HFFc6 (cell line): ENCODE data around the gene SENP1. TPM values are rescaled to one million over a fixed set of nuclear protein-coding genes. Genes with fewer than 3 reads are reported as not detected.
"Not testable (repeated sequence)": the region's sequence is repeated elsewhere in the genome, so short reads cannot be mapped to it uniquely, and the experiment has no call there.

Experiments used
- DNase-seq: peaks from one replicate; pipeline ENCODE4 v3.0.0-alpha.2; 2018
- H3K27ac Mint-ChIP-seq: 2 replicates; pipeline ENCODE4 v1.8.0; 2020; ENCODE audit warnings: mild to moderate bottlenecking, mixed read lengths
- H3K27me3 Mint-ChIP-seq: 2 replicates; pipeline ENCODE4 v1.8.0; 2021; ENCODE audit warnings: mild to moderate bottlenecking, moderate library complexity, mixed read lengths; ENCODE audit not compliant: insufficient read depth
- H3K36me3 Mint-ChIP-seq: 2 replicates; pipeline ENCODE4 v1.8.0; 2021; ENCODE audit warnings: low read depth, mixed read lengths
- H3K4me1 Mint-ChIP-seq: 2 replicates; pipeline ENCODE4 v1.8.0; 2020; ENCODE audit warnings: low read depth, mixed read lengths
- H3K4me3 Mint-ChIP-seq: 2 replicates; pipeline ENCODE4 v1.8.0; 2020; ENCODE audit warnings: mild to moderate bottlenecking, moderate library complexity, mixed read lengths
- H3K9me3 Mint-ChIP-seq: 2 replicates; pipeline ENCODE4 v1.8.0; 2020; ENCODE audit warnings: mild to moderate bottlenecking, mixed read lengths
- CTCF ChIP-seq: fragments of 200-600 bp; sonication (generic); IDR thresholded peaks from 2 replicates; pipeline ENCODE4 v1.5.0; 2021; ENCODE audit warnings: antibody characterized with exemption, mild to moderate bottlenecking
- total RNA-seq, 6 experiments: library from RNA; stranded (reverse); fragmentation: NEBNext Ultra II Directional; extraction: Animal tissue kit (Norgen Biotek cat#: 25700); gene quantifications; 2 replicates in 1 of 6; 3 replicates in 5 of 6; pipeline ENCODE4 v1.2.3, GENCODE V29; 2021

The SENP1 gene
- total RNA-seq, 6 experiments from 2014 or later, result 13.3 to 24.7 (median 17.2) TPM

GRCh38 chr12:48126953-48127630 lies 21.2 kb upstream of the SENP1 start:
- Mint-ChIP-seq H3K27ac (no peak overlapping the region), H3K4me3 (no peak overlapping the region), H3K27me3 (no peaks in the 10 kb centered on the region; the same call in 1 of the 2 replicates), H3K36me3 (peaks cover 32% of the 10 kb centered on the region), H3K4me1 (peaks cover 5% of the 10 kb centered on the region; the same call in 1 of the 2 replicates), H3K9me3 (no peaks in the 10 kb centered on the region)
- TF ChIP-seq CTCF, result no peak
- DNase-seq, result no peak

GRCh38 chr12:48125985-48126384 lies 20.1 kb upstream of the SENP1 start:
- peaks cover 9% of the 10 kb centered on the region; the same call in 1 of the 2 replicates for H3K4me1 Mint-ChIP-seq
- no peaks in the 10 kb centered on the region; the same call in none of the 2 replicates for H3K27me3 Mint-ChIP-seq
- no peak overlapping the region; the same call in 1 of the 2 replicates for H3K27ac Mint-ChIP-seq
- DNase-seq, result no peak
- no peak overlapping the region for H3K4me3 Mint-ChIP-seq
- TF ChIP-seq CTCF, result no peak
- peaks cover 32% of the 10 kb centered on the region for H3K36me3 Mint-ChIP-seq
- no peaks in the 10 kb centered on the region for H3K9me3 Mint-ChIP-seq

- Mint-ChIP-seq H3K4me1 (peaks cover 13% of the 10 kb centered on the region), H3K36me3 (peaks cover 32% of the 10 kb centered on the region)
- H3K27ac Mint-ChIP-seq, H3K9me3 Mint-ChIP-seq, H3K27me3 Mint-ChIP-seq, DNase-seq, H3K4me3 Mint-ChIP-seq: not testable (repeated sequence)
Measured at GRCh38 chr12:48125542-48125941, 19.7 kb upstream of the SENP1 start.

- Mint-ChIP-seq H3K4me1 (peaks cover 26% of the 10 kb centered on the region), H3K36me3 (peaks cover 18% of the 10 kb centered on the region), H3K9me3 (no peaks in the 10 kb centered on the region), H3K27ac (no peak overlapping the region), H3K27me3 (no peaks in the 10 kb centered on the region; the same call in 1 of the 2 replicates), H3K4me3 (no peak overlapping the region)
- no peak for TF ChIP-seq CTCF
- no peak for DNase-seq
Measured at GRCh38 chr12:48123169-48123568, 17.3 kb upstream of the SENP1 start.

- no peak overlapping the region for H3K4me3 Mint-ChIP-seq
- H3K27me3 Mint-ChIP-seq, result no peaks in the 10 kb centered on the region; the same call in 1 of the 2 replicates
- peaks cover 15% of the 10 kb centered on the region for H3K36me3 Mint-ChIP-seq
- no peak for TF ChIP-seq CTCF
- DNase-seq, result no peak
- H3K27ac Mint-ChIP-seq, result no peak overlapping the region
- no peaks in the 10 kb centered on the region for H3K9me3 Mint-ChIP-seq
- H3K4me1 Mint-ChIP-seq, result peaks cover 27% of the 10 kb centered on the region
Measured at GRCh38 chr12:48122065-48122834, 16.4 kb upstream of the SENP1 start.

- TF ChIP-seq CTCF, result no peak
- peaks cover 8% of the 10 kb centered on the region for H3K36me3 Mint-ChIP-seq
- H3K4me3 Mint-ChIP-seq, result no peak overlapping the region
- H3K27ac Mint-ChIP-seq, result no peak overlapping the region
- no peaks in the 10 kb centered on the region for H3K9me3 Mint-ChIP-seq
- peaks cover 2% of the 10 kb centered on the region; the same call in 1 of the 2 replicates for H3K27me3 Mint-ChIP-seq
- peaks cover 27% of the 10 kb centered on the region for H3K4me1 Mint-ChIP-seq
- no peak for DNase-seq
Measured at GRCh38 chr12:48121522-48121921, 15.6 kb upstream of the SENP1 start.
